ENCODE results near the gene GNAL.

The GNAL gene

GRCh38 chr18:11828786-11829432, 139.8 kb downstream of the GNAL start:
- H4K20me1 ChIP-seq (ENCODE audit: control insufficient read depth, insufficient read depth, low read depth, low read length): no peaks in the 10 kb centered on the region

GRCh38 chr18:11830585-11830984, 141.5 kb downstream of the GNAL start:
- Histone ChIP-seq H3K4me2 (ENCODE audit: low read length) (no peak overlapping the region), H3K4me3 (ENCODE audit: low read length) (no peak overlapping the region), H3K9me3 (ENCODE audit: control insufficient read depth, insufficient read depth, low read length) (no peaks in the 10 kb centered on the region), H3K79me2 (ENCODE audit: control insufficient read depth, low read length) (no peaks in the 10 kb centered on the region), H4K20me1 (ENCODE audit: control insufficient read depth, insufficient read depth, low read depth, low read length) (no peaks in the 10 kb centered on the region), H3K4me1 (ENCODE audit: control insufficient read depth, low read length) (no peaks in the 10 kb centered on the region), H3K27me3 (ENCODE audit: control insufficient read depth, low read length) (no peaks in the 10 kb centered on the region), H3K27ac (ENCODE audit: low read depth, low read length) (no peak overlapping the region), H3F3A (ENCODE audit: control insufficient read depth, insufficient read depth) (no peaks in the 10 kb centered on the region), H3K36me3 (ENCODE audit: control insufficient read depth, low read length) (no peaks in the 10 kb centered on the region), H3K9me2 (replicated peaks; ENCODE audit: control insufficient read depth, low read length) (no peaks in the 10 kb centered on the region)
- TF ChIP-seq, protein P1, sequence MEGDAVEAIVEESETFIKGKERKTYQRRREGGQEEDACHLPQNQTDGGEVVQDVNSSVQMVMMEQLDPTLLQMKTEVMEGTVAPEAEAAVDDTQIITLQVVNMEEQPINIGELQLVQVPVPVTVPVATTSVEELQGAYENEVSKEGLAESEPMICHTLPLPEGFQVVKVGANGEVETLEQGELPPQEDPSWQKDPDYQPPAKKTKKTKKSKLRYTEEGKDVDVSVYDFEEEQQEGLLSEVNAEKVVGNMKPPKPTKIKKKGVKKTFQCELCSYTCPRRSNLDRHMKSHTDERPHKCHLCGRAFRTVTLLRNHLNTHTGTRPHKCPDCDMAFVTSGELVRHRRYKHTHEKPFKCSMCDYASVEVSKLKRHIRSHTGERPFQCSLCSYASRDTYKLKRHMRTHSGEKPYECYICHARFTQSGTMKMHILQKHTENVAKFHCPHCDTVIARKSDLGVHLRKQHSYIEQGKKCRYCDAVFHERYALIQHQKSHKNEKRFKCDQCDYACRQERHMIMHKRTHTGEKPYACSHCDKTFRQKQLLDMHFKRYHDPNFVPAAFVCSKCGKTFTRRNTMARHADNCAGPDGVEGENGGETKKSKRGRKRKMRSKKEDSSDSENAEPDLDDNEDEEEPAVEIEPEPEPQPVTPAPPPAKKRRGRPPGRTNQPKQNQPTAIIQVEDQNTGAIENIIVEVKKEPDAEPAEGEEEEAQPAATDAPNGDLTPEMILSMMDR (IDR thresholded peaks at IDR 0.05; ENCODE audit: low read depth, low read length, poor library complexity, severe bottlenecking): no peak
- no peak for TF ChIP-seq EZH2phosphoT487 (IDR thresholded peaks at IDR 0.05; ENCODE audit: borderline replicate concordance, low read length)

More at GRCh38 chr18:11828786-11829432, 139.8 kb downstream of the GNAL start:
- Histone ChIP-seq H3K9me3 (ENCODE audit: control insufficient read depth, insufficient read depth, low read length) (no peaks in the 10 kb centered on the region), H3K79me2 (ENCODE audit: control insufficient read depth, low read length) (no peaks in the 10 kb centered on the region), H3K27ac (ENCODE audit: low read depth, low read length) (no peak overlapping the region), H3K27me3 (ENCODE audit: control insufficient read depth, low read length) (no peaks in the 10 kb centered on the region), H3K4me3 (ENCODE audit: low read length) (no peak overlapping the region), H3K9me2 (replicated peaks; ENCODE audit: control insufficient read depth, low read length) (no peaks in the 10 kb centered on the region), H3K36me3 (ENCODE audit: control insufficient read depth, low read length) (no peaks in the 10 kb centered on the region), H3K4me2 (ENCODE audit: low read length) (no peak overlapping the region), H3K4me1 (ENCODE audit: control insufficient read depth, low read length) (no peaks in the 10 kb centered on the region), H3F3A (ENCODE audit: control insufficient read depth, insufficient read depth) (no peaks in the 10 kb centered on the region)
- no peak for TF ChIP-seq EZH2phosphoT487 (IDR thresholded peaks at IDR 0.05; ENCODE audit: borderline replicate concordance, low read length)
- TF ChIP-seq, protein P1 (IDR thresholded peaks at IDR 0.05; ENCODE audit: low read depth, low read length, poor library complexity, severe bottlenecking): no peak

GRCh38 chr18:11831921-11832320, 142.9 kb downstream of the GNAL start:
- TF ChIP-seq EZH2phosphoT487 (IDR thresholded peaks at IDR 0.05; ENCODE audit: borderline replicate concordance, low read length): no peak
- TF ChIP-seq, protein P1 (IDR thresholded peaks at IDR 0.05; ENCODE audit: low read depth, low read length, poor library complexity, severe bottlenecking): no peak
- no peak overlapping the region for H3K27ac ChIP-seq (ENCODE audit: low read depth, low read length)
- no peaks in the 10 kb centered on the region for H3K79me2 ChIP-seq (ENCODE audit: control insufficient read depth, low read length)
- no peaks in the 10 kb centered on the region for H3K36me3 ChIP-seq (ENCODE audit: control insufficient read depth, low read length)
- no peak overlapping the region for H3K4me2 ChIP-seq (ENCODE audit: low read length)
- H3K4me1 ChIP-seq (ENCODE audit: control insufficient read depth, low read length): no peaks in the 10 kb centered on the region
- no peaks in the 10 kb centered on the region for H4K20me1 ChIP-seq (ENCODE audit: control insufficient read depth, insufficient read depth, low read depth, low read length)
- H3K4me3 ChIP-seq (ENCODE audit: low read length): no peak overlapping the region
- H3K9me3 ChIP-seq (ENCODE audit: control insufficient read depth, insufficient read depth, low read length): no peaks in the 10 kb centered on the region
- H3F3A ChIP-seq (ENCODE audit: control insufficient read depth, insufficient read depth): no peaks in the 10 kb centered on the region
- no peaks in the 10 kb centered on the region for H3K9me2 ChIP-seq (replicated peaks; ENCODE audit: control insufficient read depth, low read length)
- no peaks in the 10 kb centered on the region for H3K27me3 ChIP-seq (ENCODE audit: control insufficient read depth, low read length)

All from DOHH2 (cell line).